HCT116 (cell line): Measurements from ENCODE around the gene WDR89. TPM values are rescaled to one million over a fixed set of nuclear protein-coding genes. Genes with fewer than 3 reads are reported as not detected.

Experiments used
- ATAC-seq: fragments of 200-7000 bp; cut with Tn5 transposase; 2 replicates; pipeline ENCODE4 v1.9.1; 2020; ENCODE audit warnings: mild to moderate bottlenecking, moderate library complexity
- BruUV-seq: library from RNA; stranded (reverse); fragments of 400-500 nt; replicated peaks from 2 replicates; lab custom pipeline; 2021; lab: Mats Ljungman, UMichigan
- CTCF ChIA-PET: fragments of 300-600 bp; sonication (Branson Sonifier 250); formaldehyde crosslinking; loops from one replicate; lab custom pipeline; 2021; ENCODE audit warnings: antibody characterized with exemption; lab: Charles Lee
- POLR2A ChIA-PET: fragments of 300-600, 350-600 bp; sonication (Branson Sonifier 250); formaldehyde crosslinking; loops from one replicate; lab custom pipeline; 2021; ENCODE audit warnings: antibody characterized with exemption; lab: Charles Lee
- RAD21 ChIA-PET, 2 experiments: fragments of 300-600 bp; sonication (Branson Sonifier 250); formaldehyde crosslinking; loops; one replicate each; lab custom pipeline; 2023; ENCODE audit warnings: low total read pairs in 2 of 2; ENCODE audit not compliant: uncharacterized antibody in 2 of 2, unreplicated experiment in 2 of 2, low non-redundant PET in 1 of 2; lab: Charles Lee
- DNase-seq: peaks from one replicate; pipeline ENCODE4 v3.0.0-alpha.2; 2010; ENCODE audit warnings: low read depth, low spot score
- H2AFZ ChIP-seq: fragments of 200-600 bp; shearing (Covaris generic), sonication (generic); 2 replicates; pipeline ENCODE4 v1.6.1; 2017; ENCODE audit warnings: low read depth, mixed run types, mixed read lengths, antibody characterized with exemption, low read length; ENCODE audit not compliant: poor library complexity, severe bottlenecking
- H3K27ac ChIP-seq: 2 replicates; pipeline ENCODE4 v1.5.1; 2012; ENCODE audit warnings: low read depth, low read length
- H3K27me3 ChIP-seq: fragments of 200-600 bp; sonication (generic); 2 replicates; pipeline ENCODE4 v1.6.1; 2016; ENCODE audit warnings: mixed run types, low read length, mixed read lengths; ENCODE audit not compliant: insufficient read depth
- H3K36me3 ChIP-seq, 2 experiments: fragments of 200-500 bp in 1 of 2; fragments of 200-600 bp in 1 of 2; sonication (Bioruptor generic) in 1 of 2; sonication (generic) in 1 of 2; 2 replicates each; pipeline versions ENCODE4 v1.5.1 to v1.6.1; 2014 to 2016; ENCODE audit warnings: low read length in 2 of 2, inconsistent platforms in 1 of 2, mixed read lengths in 1 of 2, mixed run types in 1 of 2; ENCODE audit not compliant: insufficient read depth in 2 of 2, control insufficient read depth in 1 of 2
- H3K4me1 ChIP-seq, 2 experiments: fragments of 200-600 bp in 1 of 2; sonication (generic) in 1 of 2; 2 replicates each; pipeline versions ENCODE4 v1.5.1 to v1.6.1; 2012 to 2017; ENCODE audit warnings: low read length in 2 of 2, inconsistent platforms in 1 of 2, mild to moderate bottlenecking in 1 of 2, mixed read lengths in 1 of 2, mixed run types in 1 of 2, moderate library complexity in 1 of 2; ENCODE audit not compliant: insufficient read depth in 2 of 2, control insufficient read depth in 1 of 2
- H3K4me2 ChIP-seq: fragments of 200-600 bp; sonication (generic); 2 replicates; pipeline ENCODE4 v1.6.1; 2017; ENCODE audit warnings: mixed run types, low read length, mixed read lengths
- H3K4me3 ChIP-seq, 2 experiments: fragments of 200-600 bp in 1 of 2; sonication (generic) in 1 of 2; replicated peaks in 1 of 2; 2 replicates each; pipeline ENCODE4 v1.5.1; 2011 to 2016; ENCODE audit warnings: low read length in 2 of 2, control low read depth in 1 of 2, low read depth in 1 of 2, mild to moderate bottlenecking in 1 of 2, mixed read lengths in 1 of 2, mixed run types in 1 of 2
- H3K79me2 ChIP-seq: fragments of 200-600 bp; sonication (generic); 2 replicates; pipeline ENCODE4 v1.6.1; 2017; ENCODE audit warnings: mild to moderate bottlenecking, mixed run types, low read length, moderate library complexity, mixed read lengths; ENCODE audit not compliant: insufficient read depth
- H3K9ac ChIP-seq: fragments of 200-600 bp; sonication (generic); 2 replicates; pipeline ENCODE4 v1.6.1; 2016; ENCODE audit warnings: low read length, mixed read lengths
- H3K9me2 ChIP-seq: fragments of 200-600 bp; sonication (generic), shearing (Covaris generic); 2 replicates; pipeline ENCODE4 v1.6.1; 2017; ENCODE audit warnings: mixed run types, mild to moderate bottlenecking, moderate library complexity; ENCODE audit not compliant: insufficient read depth
- H3K9me3 ChIP-seq, 2 experiments: fragments of 200-500 bp in 1 of 2; fragments of 200-600 bp in 1 of 2; sonication (Bioruptor generic) in 1 of 2; sonication (generic) in 1 of 2; 2 replicates each; pipeline ENCODE4 v1.6.1; 2014 to 2017; ENCODE audit warnings: low read length in 2 of 2, mixed read lengths in 2 of 2, inconsistent platforms in 1 of 2, low read depth in 1 of 2, mild to moderate bottlenecking in 1 of 2, mixed run types in 1 of 2, moderate library complexity in 1 of 2; ENCODE audit not compliant: control insufficient read depth in 1 of 2, insufficient read depth in 1 of 2
- H4K20me1 ChIP-seq: fragments of 200-600 bp; sonication (generic), shearing (Covaris generic); 2 replicates; pipeline ENCODE4 v1.6.1; 2017; ENCODE audit warnings: mixed run types, mild to moderate bottlenecking, moderate library complexity; ENCODE audit not compliant: insufficient read depth
- CBX3 ChIP-seq: IDR thresholded peaks from 2 replicates; pipeline ENCODE4 v1.6.1; 2012; ENCODE audit warnings: low read depth
- CEBPB ChIP-seq: IDR thresholded peaks from 2 replicates; pipeline ENCODE4 v1.6.1; 2012; ENCODE audit warnings: low read depth
- EGR1 ChIP-seq: IDR thresholded peaks from 2 replicates; pipeline ENCODE4 v1.6.1; 2012; ENCODE audit warnings: low read depth
- ELF1 ChIP-seq: IDR thresholded peaks from 2 replicates; pipeline ENCODE4 v1.6.1; 2012; ENCODE audit warnings: low read depth, borderline replicate concordance
- EZH2phosphoT487 ChIP-seq: fragments of 200-600 bp; IDR thresholded peaks from 2 replicates; pipeline ENCODE4 v1.6.1; 2018; ENCODE audit warnings: antibody characterized with exemption, borderline replicate concordance
- FOSL1 ChIP-seq: IDR thresholded peaks from 2 replicates; pipeline ENCODE4 v1.6.1; 2012; ENCODE audit warnings: low read depth
- JUND ChIP-seq: IDR thresholded peaks from 2 replicates; pipeline ENCODE4 v1.6.1; 2012
- POLR2AphosphoS5 ChIP-seq: IDR thresholded peaks from 2 replicates; pipeline ENCODE4 v1.6.1; 2011; ENCODE audit warnings: mild to moderate bottlenecking, low read depth, low read length, moderate library complexity
- SIN3A ChIP-seq: IDR thresholded peaks from 2 replicates; pipeline ENCODE4 v1.6.1; 2012; ENCODE audit warnings: low read depth
- SP1 ChIP-seq: IDR thresholded peaks from 2 replicates; pipeline ENCODE4 v1.6.1; 2012; ENCODE audit warnings: low read depth
- TCF7L2 ChIP-seq: IDR thresholded peaks from 2 replicates; pipeline ENCODE4 v1.7.0; 2011; ENCODE audit warnings: borderline replicate concordance, inconsistent platforms; ENCODE audit not compliant: insufficient read depth, insufficient read length; ENCODE audit errors: extremely low read depth
- YY1 ChIP-seq: IDR thresholded peaks from 2 replicates; pipeline ENCODE4 v1.6.1; 2011; ENCODE audit warnings: low read length, low read depth, moderate library complexity, mild to moderate bottlenecking; ENCODE audit not compliant: insufficient replicate concordance; ENCODE audit errors: extremely low read depth
- ZNF274 ChIP-seq: fragments of 200-500 bp; sonication (Bioruptor generic); IDR thresholded peaks from 2 replicates; pipeline ENCODE4 v1.6.1; 2014; ENCODE audit warnings: mild to moderate bottlenecking, low read depth, low read length, inconsistent platforms
- intact Hi-C: fragments of 100-400 bp; cut with micrococcal nuclease; formaldehyde crosslinking; loops from 2 replicates; pipeline ENCODE4 v1.10.0; 2022
- total RNA-seq: library from RNA; stranded (reverse); gene quantifications from one replicate; pipeline ENCODE4 v1.2.1, GENCODE V29; 2021; ENCODE audit not compliant: unreplicated experiment
- TF ChIP-seq, protein P1 (sequence below): IDR thresholded peaks from 2 replicates; pipeline ENCODE4 v1.6.1; 2012
- TF ChIP-seq, protein P2 (sequence below): IDR thresholded peaks from 2 replicates; pipeline ENCODE4 v1.6.1; 2012
- TF ChIP-seq, protein P3 (sequence below): IDR thresholded peaks from 2 replicates; pipeline ENCODE4 v1.6.1; 2011; ENCODE audit warnings: mild to moderate bottlenecking, low read length, moderate library complexity; ENCODE audit not compliant: insufficient replicate concordance; ENCODE audit errors: extremely low read depth

The WDR89 gene
- total RNA-seq, 1 experiment from 2014 or later = 22.8 TPM

DNA sequence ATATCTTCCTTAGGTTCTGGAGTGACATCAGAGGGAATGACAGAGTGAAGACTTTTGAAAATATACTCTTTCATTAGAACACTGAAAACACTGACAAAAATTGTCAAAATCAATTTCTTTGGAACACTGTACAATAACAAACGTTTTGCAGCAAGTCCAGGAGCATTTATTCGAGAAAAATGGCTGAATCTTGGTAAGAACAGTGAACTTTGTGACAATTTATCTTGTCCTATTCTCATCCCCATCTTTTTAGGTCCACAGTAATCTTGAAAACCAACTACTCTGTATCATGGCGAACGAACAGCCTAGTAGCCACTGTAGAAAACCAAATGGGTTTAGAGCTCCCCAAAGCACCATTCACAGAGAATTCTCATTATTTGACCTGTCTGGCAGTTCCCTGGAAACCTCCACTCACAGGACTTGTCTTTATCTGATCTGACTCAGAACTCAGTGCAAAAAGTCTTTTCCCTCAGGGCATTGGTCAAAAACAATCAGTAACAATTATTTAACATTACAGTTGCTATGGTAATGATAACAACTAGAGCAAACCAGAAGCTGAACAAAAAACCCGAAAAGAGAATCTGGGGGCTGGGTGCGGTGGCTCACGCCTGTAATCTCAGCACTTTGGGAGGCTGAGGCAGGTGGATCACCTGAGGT lies 78.2 kb downstream of the WDR89 start:
- intact Hi-C loops = no loop called here
- Histone ChIP-seq H3K9me2 (no peaks in the 10 kb centered on the region), H4K20me1 (no peaks in the 10 kb centered on the region), H3K36me3 (no peaks in the 10 kb centered on the region), H3K27me3 (no peaks in the 10 kb centered on the region), H3K27ac (no peak overlapping the region), H3K4me3 (no peak overlapping the region), H3K79me2 (no peaks in the 10 kb centered on the region), H3K4me2 (no peak overlapping the region)
- DNase-seq (no peak), ATAC-seq (no peak)
- ChIA-PET CTCF (no interaction called here), POLR2A (interaction anchor here (0.9 kb wide), 1 partner anchor 20 kb away, joined by 5 read pairs; the partner anchor contains the start of gene PPP2R5E)
- TF ChIP-seq POLR2AphosphoS5 (no peak), TCF7L2 (no peak), EGR1 (no peak)
- TF ChIP-seq, all 23 proteins: peak for 0
- RAD21 ChIA-PET = no interaction called here
- H2AFZ ChIP-seq = no peak overlapping the region
- H3K4me1 ChIP-seq = peaks cover 0 to 4% of the 10 kb centered on the region in 2 experiments; a peak in 1 of 4 replicates
- H3K9ac ChIP-seq = no peak overlapping the region
- BruUV-seq = no TSS peak
- H3K9me3 ChIP-seq = no peaks in the 10 kb centered on the region

DNA sequence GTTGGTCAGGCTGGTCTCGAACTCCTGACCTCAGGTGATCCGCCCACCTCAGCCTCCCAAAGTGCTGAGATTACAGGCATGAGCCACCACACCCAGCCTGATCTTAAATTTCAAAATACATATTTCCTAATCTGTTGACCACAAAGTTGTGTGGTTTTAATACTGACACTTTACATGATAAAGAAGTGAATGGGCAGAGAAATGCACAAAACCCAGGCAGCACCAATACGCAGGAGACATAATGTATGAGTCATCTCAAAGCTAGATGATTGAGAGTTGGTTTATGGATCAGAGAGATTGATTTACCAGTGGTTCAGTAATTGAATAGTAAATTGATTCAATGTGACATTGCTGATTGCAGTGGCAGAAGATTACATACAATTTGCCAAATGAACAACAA lies 79.3 kb downstream of the WDR89 start:
- no peak overlapping the region for H3K9ac ChIP-seq
- ATAC-seq (no peak), DNase-seq (no peak)
- ChIA-PET POLR2A (no interaction called here), CTCF (no interaction called here), RAD21 (no interaction called here)
- no peaks in the 10 kb centered on the region for H3K79me2 ChIP-seq
- peaks cover 0 to 4% of the 10 kb centered on the region in 2 experiments; a peak in 1 of 4 replicates for H3K4me1 ChIP-seq
- no peaks in the 10 kb centered on the region for H3K27me3 ChIP-seq
- no TSS peak for BruUV-seq
- no peaks in the 10 kb centered on the region for H3K9me3 ChIP-seq
- intact Hi-C loops = no loop called here
- H3K4me3 ChIP-seq = no peak overlapping the region
- no peaks in the 10 kb centered on the region for H4K20me1 ChIP-seq
- no peaks in the 10 kb centered on the region for H3K36me3 ChIP-seq
- no peaks in the 10 kb centered on the region for H3K9me2 ChIP-seq
- no peak overlapping the region for H3K27ac ChIP-seq
- no peak overlapping the region for H2AFZ ChIP-seq
- H3K4me2 ChIP-seq = no peak overlapping the region
- TF ChIP-seq, protein P1, sequence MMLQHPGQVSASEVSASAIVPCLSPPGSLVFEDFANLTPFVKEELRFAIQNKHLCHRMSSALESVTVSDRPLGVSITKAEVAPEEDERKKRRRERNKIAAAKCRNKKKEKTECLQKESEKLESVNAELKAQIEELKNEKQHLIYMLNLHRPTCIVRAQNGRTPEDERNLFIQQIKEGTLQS = no peak
- TF ChIP-seq EZH2phosphoT487 (no peak), ELF1 (no peak), CBX3 (no peak), CEBPB (no peak), EGR1 (no peak), YY1 (no peak), SP1 (no peak), FOSL1 (no peak), SIN3A (no peak), JUND (no peak), ZNF274 (no peak)
- TF ChIP-seq, protein P2, sequence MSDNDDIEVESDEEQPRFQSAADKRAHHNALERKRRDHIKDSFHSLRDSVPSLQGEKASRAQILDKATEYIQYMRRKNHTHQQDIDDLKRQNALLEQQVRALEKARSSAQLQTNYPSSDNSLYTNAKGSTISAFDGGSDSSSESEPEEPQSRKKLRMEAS = no peak
- TF ChIP-seq, protein P3, sequence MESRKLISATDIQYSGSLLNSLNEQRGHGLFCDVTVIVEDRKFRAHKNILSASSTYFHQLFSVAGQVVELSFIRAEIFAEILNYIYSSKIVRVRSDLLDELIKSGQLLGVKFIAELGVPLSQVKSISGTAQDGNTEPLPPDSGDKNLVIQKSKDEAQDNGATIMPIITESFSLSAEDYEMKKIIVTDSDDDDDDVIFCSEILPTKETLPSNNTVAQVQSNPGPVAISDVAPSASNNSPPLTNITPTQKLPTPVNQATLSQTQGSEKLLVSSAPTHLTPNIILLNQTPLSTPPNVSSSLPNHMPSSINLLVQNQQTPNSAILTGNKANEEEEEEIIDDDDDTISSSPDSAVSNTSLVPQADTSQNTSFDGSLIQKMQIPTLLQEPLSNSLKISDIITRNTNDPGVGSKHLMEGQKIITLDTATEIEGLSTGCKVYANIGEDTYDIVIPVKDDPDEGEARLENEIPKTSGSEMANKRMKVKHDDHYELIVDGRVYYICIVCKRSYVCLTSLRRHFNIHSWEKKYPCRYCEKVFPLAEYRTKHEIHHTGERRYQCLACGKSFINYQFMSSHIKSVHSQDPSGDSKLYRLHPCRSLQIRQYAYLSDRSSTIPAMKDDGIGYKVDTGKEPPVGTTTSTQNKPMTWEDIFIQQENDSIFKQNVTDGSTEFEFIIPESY = no peak
